OCI-LY1 (cell line): ENCODE measurements around the gene ADAMTS12.

Source experiments
- EZH2 ChIP-seq: fragments of 200-600 bp; sonication (generic), shearing (Covaris generic); IDR thresholded peaks from 2 replicates; pipeline ENCODE4 v1.8.0; 2017; ENCODE audit warnings: borderline replicate concordance, mixed run types, mild to moderate bottlenecking, antibody characterized with exemption, low read length, moderate library complexity, mixed read lengths
- TF ChIP-seq, protein P1 (sequence below): fragments of 200-600 bp; sonication (generic), shearing (Covaris generic); IDR thresholded peaks from 2 replicates; pipeline ENCODE4 v1.5.1; 2017; ENCODE audit warnings: mild to moderate bottlenecking, antibody characterized with exemption, low read length, moderate library complexity, mixed read lengths

GRCh38 chr5:33614039-33614438 is 277.8 kb downstream of the ADAMTS12 start:
- TF ChIP-seq, protein P1, sequence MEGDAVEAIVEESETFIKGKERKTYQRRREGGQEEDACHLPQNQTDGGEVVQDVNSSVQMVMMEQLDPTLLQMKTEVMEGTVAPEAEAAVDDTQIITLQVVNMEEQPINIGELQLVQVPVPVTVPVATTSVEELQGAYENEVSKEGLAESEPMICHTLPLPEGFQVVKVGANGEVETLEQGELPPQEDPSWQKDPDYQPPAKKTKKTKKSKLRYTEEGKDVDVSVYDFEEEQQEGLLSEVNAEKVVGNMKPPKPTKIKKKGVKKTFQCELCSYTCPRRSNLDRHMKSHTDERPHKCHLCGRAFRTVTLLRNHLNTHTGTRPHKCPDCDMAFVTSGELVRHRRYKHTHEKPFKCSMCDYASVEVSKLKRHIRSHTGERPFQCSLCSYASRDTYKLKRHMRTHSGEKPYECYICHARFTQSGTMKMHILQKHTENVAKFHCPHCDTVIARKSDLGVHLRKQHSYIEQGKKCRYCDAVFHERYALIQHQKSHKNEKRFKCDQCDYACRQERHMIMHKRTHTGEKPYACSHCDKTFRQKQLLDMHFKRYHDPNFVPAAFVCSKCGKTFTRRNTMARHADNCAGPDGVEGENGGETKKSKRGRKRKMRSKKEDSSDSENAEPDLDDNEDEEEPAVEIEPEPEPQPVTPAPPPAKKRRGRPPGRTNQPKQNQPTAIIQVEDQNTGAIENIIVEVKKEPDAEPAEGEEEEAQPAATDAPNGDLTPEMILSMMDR: no peak
- TF ChIP-seq EZH2: no peak
